Esophagus muscularis mucosa (tissue), 4 donors: ENCODE results near the gene S100A14. TPM values are rescaled to one million over a fixed set of nuclear protein-coding genes. Genes with fewer than 3 reads are reported as not detected.
A peak's percentile ranks its signal among the peaks of the same experiment; 100 is the strongest.

ENCODE experiments used
- DNase-seq: peaks from one replicate; pipeline ENCODE4 v3.0.0-alpha.2; 2017; ENCODE audit errors: extremely low spot score
- H3K27ac ChIP-seq, 4 donors: fragments of 200-600 bp; sonication (generic); replicated peaks in 1 of 4; 1 replicate in 3 of 4; 2 replicates in 1 of 4; pipeline ENCODE4 v1.5.1; 2016 to 2019; ENCODE audit warnings: mild to moderate bottlenecking in 1 of 4
- H3K27me3 ChIP-seq, 4 donors: fragments of 200-600 bp; sonication (generic); one replicate each; pipeline versions ENCODE4 v1.5.1 to v1.6.0; 2016 to 2019
- H3K36me3 ChIP-seq, 4 donors: fragments of 200-600 bp; sonication (generic); one replicate each; pipeline ENCODE4 v1.5.1; 2016 to 2019
- H3K4me1 ChIP-seq, 4 donors: fragments of 200-600 bp; sonication (generic); one replicate each; pipeline ENCODE4 v1.5.1; 2016 to 2019
- H3K4me3 ChIP-seq, 4 donors: fragments of 200-600 bp; sonication (generic); 1 replicate in 2 of 4; 2 replicates in 2 of 4; pipeline ENCODE4 v1.5.1; 2016 to 2019; ENCODE audit warnings: mild to moderate bottlenecking in 4 of 4, moderate library complexity in 1 of 4
- H3K9me3 ChIP-seq, 4 donors: fragments of 200-600 bp; sonication (generic); 1 replicate in 3 of 4; 2 replicates in 1 of 4; pipeline ENCODE4 v1.5.1; 2016 to 2019
- EP300 ChIP-seq: sonication (generic); formaldehyde crosslinking; IDR thresholded peaks from one replicate; pipeline ENCODE4 v1.6.1; 2017; ENCODE audit warnings: antibody characterized with exemption
- POLR2A ChIP-seq: fragments of 450-650 bp; IDR thresholded peaks from one replicate; pipeline ENCODE4 v1.6.1; 2017; ENCODE audit warnings: antibody characterized with exemption, moderate library complexity, mild to moderate bottlenecking, low read depth
- POLR2AphosphoS5 ChIP-seq, 2 donors: sonication (generic); formaldehyde crosslinking; IDR thresholded peaks; one replicate each; pipeline ENCODE4 v1.6.1; 2017; ENCODE audit warnings: antibody characterized with exemption in 2 of 2
- WGBS: methylation state at CpG from one replicate; pipeline ENCODE4 v1.1.5; 2018; 5-methylcytosine and 5-hydroxymethylcytosine counted together
- intact Hi-C: fragments of 100-400 bp; cut with DNase I; formaldehyde crosslinking; loops from one replicate; pipeline ENCODE4 v1.15.1; 2023
- total RNA-seq, 4 donors: library from RNA; depleted of rRNA; stranded (reverse); fragments of >200 nt; gene quantifications; one replicate each; pipeline versions ENCODE4 v1.1.0 to v1.2.1, GENCODE V29; 2016
- TF ChIP-seq, protein P1 (sequence below), 3 experiments: fragments of 200-600 bp in 2 of 3; fragments of 450-650 bp in 1 of 3; sonication (generic) in 2 of 3; IDR thresholded peaks; one replicate each; pipeline ENCODE4 v1.5.1; 2017 to 2019; ENCODE audit warnings: antibody characterized with exemption in 3 of 3, mild to moderate bottlenecking in 2 of 3, moderate library complexity in 1 of 3

S100A14 gene
- total RNA-seq, 4 donors from 2014 or later: 1.0 TPM; not detected in 3

DNA sequence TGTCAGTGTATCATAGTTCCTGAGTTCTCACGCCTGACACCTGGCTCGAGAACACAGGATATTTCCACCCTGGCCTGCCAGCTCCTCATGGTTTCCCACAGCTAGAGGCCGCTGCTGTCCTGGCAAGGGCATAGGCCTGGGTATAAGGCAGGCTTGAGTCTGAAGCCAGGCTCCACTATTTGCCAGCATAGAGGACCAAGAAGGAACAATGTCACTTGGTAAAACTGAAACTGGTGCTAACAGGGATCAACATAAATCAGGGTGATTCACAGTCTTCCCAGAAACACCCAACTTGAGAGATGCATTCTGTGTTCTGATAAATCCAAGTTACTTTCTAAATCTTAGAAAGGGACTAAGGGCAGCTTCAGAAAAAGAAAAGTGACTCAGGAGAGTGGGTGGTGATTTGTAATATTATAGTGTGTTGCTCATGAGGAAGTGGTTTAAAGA is 43.5 kb downstream of the S100A14 start:
- Histone ChIP-seq H3K4me3 (no peak overlapping the region), H3K27me3 (no peaks in the 10 kb centered on the region), H3K36me3 (no peaks in the 10 kb centered on the region), H3K9me3 (no peaks in the 10 kb centered on the region), H3K4me1 (peaks cover 21 to 29% (median 25%) of the 10 kb centered on the region in 4 donors), H3K27ac (peak overlapping the region; percentile 45 to 63 (median 62))
- DNase-seq: no peak
- TF ChIP-seq POLR2AphosphoS5 (IDR thresholded peaks at IDR 0.05): peak; percentile 64 to 80
- TF ChIP-seq POLR2A: no peak
- TF ChIP-seq, protein P1, sequence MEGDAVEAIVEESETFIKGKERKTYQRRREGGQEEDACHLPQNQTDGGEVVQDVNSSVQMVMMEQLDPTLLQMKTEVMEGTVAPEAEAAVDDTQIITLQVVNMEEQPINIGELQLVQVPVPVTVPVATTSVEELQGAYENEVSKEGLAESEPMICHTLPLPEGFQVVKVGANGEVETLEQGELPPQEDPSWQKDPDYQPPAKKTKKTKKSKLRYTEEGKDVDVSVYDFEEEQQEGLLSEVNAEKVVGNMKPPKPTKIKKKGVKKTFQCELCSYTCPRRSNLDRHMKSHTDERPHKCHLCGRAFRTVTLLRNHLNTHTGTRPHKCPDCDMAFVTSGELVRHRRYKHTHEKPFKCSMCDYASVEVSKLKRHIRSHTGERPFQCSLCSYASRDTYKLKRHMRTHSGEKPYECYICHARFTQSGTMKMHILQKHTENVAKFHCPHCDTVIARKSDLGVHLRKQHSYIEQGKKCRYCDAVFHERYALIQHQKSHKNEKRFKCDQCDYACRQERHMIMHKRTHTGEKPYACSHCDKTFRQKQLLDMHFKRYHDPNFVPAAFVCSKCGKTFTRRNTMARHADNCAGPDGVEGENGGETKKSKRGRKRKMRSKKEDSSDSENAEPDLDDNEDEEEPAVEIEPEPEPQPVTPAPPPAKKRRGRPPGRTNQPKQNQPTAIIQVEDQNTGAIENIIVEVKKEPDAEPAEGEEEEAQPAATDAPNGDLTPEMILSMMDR (IDR thresholded peaks at IDR 0.05): peak; percentile 76 to 88 (median 87)
- no peak for TF ChIP-seq EP300
- 18% methylated on average over 3 of the region's 3 CpGs for WGBS
- intact Hi-C loops: loop anchor here (5.0 to 10.0 kb wide), 3 partner anchors 45 to 175 kb away; partner anchors contain the start of genes S100A14 and SNAPIN

- WGBS: 69% methylated on average over 7 of the region's 7 CpGs
- no peak for DNase-seq
Observed at GRCh38 chr1:153571706-153572105, 44.4 kb downstream of the S100A14 start.

DNA sequence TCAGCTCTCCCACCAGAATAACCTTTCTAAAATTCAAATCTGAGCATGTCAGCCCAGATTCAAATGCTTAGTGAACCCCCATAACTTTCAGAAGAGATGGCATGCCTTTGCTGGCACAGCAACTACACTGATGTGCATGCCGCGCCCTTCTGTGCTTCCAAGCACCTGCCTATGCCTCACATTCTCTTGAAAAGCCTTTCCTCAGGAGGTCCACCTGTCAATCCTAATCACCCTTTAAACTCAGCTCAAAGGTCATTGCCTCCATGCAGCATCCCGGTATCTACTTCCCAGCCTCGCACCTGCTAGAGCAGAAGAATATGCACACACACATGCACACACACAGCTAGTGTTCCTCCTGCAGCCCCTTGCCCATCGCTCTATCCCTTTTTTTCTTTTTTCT is 45.3 kb downstream of the S100A14 start:
- TF ChIP-seq, protein P1 (IDR thresholded peaks at IDR 0.05): no peak
- TF ChIP-seq EP300 (no peak), POLR2A (no peak), POLR2AphosphoS5 (IDR thresholded peaks at IDR 0.05) (no peak)
- Histone ChIP-seq H3K36me3 (no peaks in the 10 kb centered on the region), H3K4me3 (no peak overlapping the region), H3K27ac (no peak overlapping the region), H3K27me3 (no peaks in the 10 kb centered on the region), H3K9me3 (no peaks in the 10 kb centered on the region), H3K4me1 (peaks cover 38 to 46% (median 42%) of the 10 kb centered on the region in 4 donors)
- DNase-seq: no peak
- 92% methylated on average over 5 of the region's 5 CpGs for WGBS
- intact Hi-C loops: loop anchor here (5.0 to 10.0 kb wide), 3 partner anchors 46 to 176 kb away; partner anchors contain the start of genes S100A14 and SNAPIN

More at GRCh38 chr1:153571706-153572105, 44.4 kb downstream of the S100A14 start:
- Histone ChIP-seq H3K36me3 (no peaks in the 10 kb centered on the region), H3K9me3 (no peaks in the 10 kb centered on the region), H3K4me1 (peaks cover 30 to 38% (median 34%) of the 10 kb centered on the region in 4 donors), H3K4me3 (no peak overlapping the region), H3K27me3 (no peaks in the 10 kb centered on the region), H3K27ac (peak overlapping the region in 3 of 4 donors; percentile 45 to 63 (median 62))
- no peak for TF ChIP-seq POLR2AphosphoS5 (IDR thresholded peaks at IDR 0.05)
- intact Hi-C loops: loop anchor here (5.0 to 10.0 kb wide), 3 partner anchors 46 to 176 kb away; partner anchors contain the start of genes S100A14 and SNAPIN

DNA sequence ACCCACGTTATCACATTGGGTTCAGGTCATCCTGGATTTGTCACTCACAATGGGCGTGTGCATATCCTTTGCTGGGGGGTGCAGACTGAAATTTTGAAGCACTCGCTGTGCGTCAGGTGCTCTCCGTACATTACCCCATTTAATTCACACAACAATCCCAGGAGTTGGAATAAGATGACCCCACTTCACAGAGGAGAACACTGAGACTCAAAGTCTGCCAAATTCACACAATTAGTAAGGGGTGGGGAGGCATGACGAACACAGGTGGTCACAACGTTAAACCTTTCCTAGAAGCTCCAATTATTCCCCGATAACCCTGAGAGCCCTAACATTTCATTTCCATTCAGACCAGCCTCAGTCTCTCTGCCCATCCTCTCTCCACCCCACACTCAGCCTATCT is 46.7 kb downstream of the S100A14 start:
- TF ChIP-seq, protein P1 (IDR thresholded peaks at IDR 0.05): no peak
- no peak for TF ChIP-seq EP300
- Histone ChIP-seq H3K4me3 (no peak overlapping the region), H3K27me3 (no peaks in the 10 kb centered on the region), H3K9me3 (no peaks in the 10 kb centered on the region), H3K4me1 (peaks cover 47 to 58% (median 53%) of the 10 kb centered on the region in 4 donors), H3K36me3 (no peaks in the 10 kb centered on the region), H3K27ac (no peak overlapping the region)
- WGBS: 87% methylated on average over 8 of the region's 8 CpGs
- intact Hi-C loops: loop anchor here (2.0 kb wide), 1 partner anchor 59 kb away; no protein-coding TSS in a partner anchor
- DNase-seq: no peak

- DNase-seq: peak; percentile 98
- intact Hi-C loops: loop anchor here (1.0 to 2.0 kb wide), 2 partner anchors 35 to 58 kb away; no protein-coding TSS in a partner anchor
- no peaks in the 10 kb centered on the region for H3K36me3 ChIP-seq
- no peaks in the 10 kb centered on the region for H3K9me3 ChIP-seq
- H3K27me3 ChIP-seq: no peaks in the 10 kb centered on the region
- H3K4me3 ChIP-seq: peak overlapping the region; percentile 39 to 49 (median 44)
- peaks cover 47 to 64% (median 58%) of the 10 kb centered on the region in 4 donors for H3K4me1 ChIP-seq
- TF ChIP-seq EP300: no peak
- no peak for TF ChIP-seq POLR2A
- TF ChIP-seq, protein P1 (IDR thresholded peaks at IDR 0.05): peak in 2 of 3 experiments; percentile 100
- TF ChIP-seq POLR2AphosphoS5 (IDR thresholded peaks at IDR 0.05): peak; percentile 66 to 80
- 14% methylated on average over 17 of the region's 25 CpGs for whole genome bisulfite sequencing
- H3K27ac ChIP-seq: peak overlapping the region; percentile 89 to 91 (median 90)
Observed at GRCh38 chr1:153568367-153569099, 47.6 kb downstream of the S100A14 start.
